Raji (cell line): Measurements from ENCODE around the gene FANCM.

Experiments
- POLR2A ChIP-seq: IDR thresholded peaks from 2 replicates; pipeline ENCODE4 v1.6.1; 2011; ENCODE audit warnings: low read depth, low read length, control low read depth; ENCODE audit not compliant: insufficient read depth

The FANCM gene

GRCh38 chr14:45128963-45129629 lies 6.6 kb upstream of the FANCM start:
- TF ChIP-seq POLR2A = no peak

DNA sequence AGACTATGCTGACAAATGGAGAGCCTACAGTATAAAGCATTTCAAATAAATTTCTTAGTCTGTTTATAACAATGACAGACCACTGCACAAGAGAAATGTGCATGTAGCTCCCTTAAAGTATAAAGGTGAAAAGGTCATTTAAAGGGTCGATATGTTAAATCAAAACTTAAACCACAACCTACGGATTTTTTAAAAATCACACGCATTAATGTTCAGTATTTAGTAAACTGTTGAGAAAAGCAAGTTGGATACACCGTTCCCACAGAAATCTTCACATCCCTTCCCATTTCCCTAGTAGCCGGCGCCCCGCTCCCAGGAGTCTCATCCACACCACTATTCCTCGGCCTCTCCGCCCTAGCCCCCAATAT lies 2.1 kb upstream of the FANCM start:
- TF ChIP-seq POLR2A = no peak

- peak; percentile 90 for TF ChIP-seq POLR2A
Measured at GRCh38 chr14:45134051-45134958, 1.4 kb upstream of the FANCM start, which contains the start of gene FKBP3. TSS of gene FKBP3 (minus strand) at chr14:45134481. CDS start at chr14:45134456, 25 bp downstream.

DNA sequence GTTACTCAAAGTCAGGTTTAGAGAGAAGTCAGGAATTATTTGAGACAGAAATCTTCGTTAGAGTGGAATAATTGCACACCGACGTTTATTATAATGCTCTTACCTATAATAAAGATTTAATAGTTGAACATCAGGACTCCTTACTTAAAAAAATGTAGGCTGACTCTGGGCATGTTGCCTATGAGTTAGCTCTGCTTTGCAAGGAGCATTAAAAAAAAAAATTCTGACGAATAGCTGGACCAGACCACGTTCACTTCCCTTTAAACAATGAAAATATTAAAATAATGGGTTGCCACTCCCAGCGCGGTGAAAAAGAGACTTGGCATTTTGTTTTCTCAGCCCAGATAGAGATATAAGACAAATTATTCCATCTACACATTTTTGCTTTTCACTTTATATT lies 574 bp upstream of the FANCM start:
- no peak for TF ChIP-seq POLR2A

DNA sequence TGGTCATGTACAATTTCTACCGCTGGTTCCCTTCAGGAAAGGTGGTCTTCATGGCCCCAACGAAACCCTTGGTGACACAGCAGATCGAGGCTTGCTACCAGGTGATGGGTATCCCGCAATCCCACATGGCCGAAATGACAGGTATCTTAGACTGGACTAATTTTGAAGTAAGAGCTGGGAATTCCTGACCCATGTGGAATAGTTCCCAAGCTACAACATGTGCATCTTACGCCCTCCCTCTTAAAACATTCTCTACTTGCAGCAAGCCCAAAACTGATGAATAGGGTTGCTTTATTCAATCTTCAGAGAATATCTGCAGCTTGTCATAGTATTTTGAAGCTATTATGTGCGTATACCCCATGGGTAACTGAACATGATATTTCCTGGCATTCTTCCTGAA lies 669 bp downstream of the FANCM start:
- no peak for TF ChIP-seq POLR2A

DNA sequence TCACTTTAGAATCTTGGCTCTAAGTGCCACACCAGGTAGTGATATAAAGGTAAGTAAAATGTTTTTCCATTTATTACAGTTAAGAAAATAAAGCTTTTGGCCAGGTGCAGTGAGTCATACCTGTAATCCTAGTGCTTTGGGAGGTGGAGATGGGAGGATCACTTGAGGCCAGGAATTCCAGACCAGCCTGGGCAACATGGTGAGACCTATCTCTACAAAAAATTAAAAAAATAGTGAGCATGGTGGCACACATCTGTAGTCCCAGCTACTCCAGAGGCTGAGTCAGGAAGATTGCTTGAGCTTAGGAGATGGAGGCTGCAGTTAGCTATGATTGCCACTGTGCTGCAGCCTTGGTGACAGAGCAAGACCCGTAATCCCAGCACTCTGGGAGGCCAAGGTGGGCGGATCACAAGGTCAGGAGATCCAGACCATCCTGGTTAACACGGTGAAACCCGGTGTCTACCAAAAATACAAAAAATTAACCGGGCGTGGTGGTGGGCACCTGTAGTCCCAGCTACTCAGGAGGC lies 5.0 kb downstream of the FANCM start:
- TF ChIP-seq POLR2A = no peak

DNA sequence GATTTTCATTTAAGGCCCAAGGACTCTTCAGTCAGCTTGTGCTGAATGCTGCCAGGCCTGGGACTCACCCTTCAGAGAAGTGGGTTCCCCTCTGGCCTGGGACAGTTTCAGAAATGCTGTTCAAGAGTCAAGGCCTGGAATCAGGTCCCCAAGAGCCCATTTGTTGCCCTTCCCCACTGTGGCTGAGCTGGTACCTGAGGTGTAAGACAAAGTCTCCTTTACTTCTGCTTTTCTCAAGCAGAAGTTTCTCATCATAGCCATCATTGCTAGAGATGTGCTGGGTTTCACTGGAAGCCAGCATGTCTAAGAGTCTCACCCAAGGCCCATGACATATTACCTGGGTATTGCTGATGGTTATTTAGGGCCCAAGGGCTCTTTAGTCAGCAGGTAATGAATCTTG lies 8.9 kb downstream of the FANCM start:
- no peak for TF ChIP-seq POLR2A

DNA sequence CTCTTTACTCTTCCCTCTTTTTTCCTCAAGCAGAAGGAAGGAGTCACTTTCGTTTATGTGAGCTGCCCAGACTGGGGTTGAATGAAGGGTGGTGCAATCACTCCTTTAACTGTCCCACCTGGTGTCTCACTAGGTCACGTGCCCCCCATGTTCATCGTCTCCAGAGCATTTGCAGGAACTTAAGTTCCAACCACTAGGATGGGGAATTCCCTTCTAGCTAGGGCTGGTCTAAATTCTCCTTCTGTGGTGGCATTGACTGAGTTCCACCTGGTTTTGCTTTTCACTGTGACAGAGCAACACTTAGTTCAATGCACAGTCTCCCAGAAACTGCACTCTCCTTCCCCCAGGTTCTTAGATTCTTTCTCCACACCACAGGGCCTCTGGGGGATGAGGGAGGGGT lies 9.5 kb downstream of the FANCM start:
- no peak for TF ChIP-seq POLR2A

DNA sequence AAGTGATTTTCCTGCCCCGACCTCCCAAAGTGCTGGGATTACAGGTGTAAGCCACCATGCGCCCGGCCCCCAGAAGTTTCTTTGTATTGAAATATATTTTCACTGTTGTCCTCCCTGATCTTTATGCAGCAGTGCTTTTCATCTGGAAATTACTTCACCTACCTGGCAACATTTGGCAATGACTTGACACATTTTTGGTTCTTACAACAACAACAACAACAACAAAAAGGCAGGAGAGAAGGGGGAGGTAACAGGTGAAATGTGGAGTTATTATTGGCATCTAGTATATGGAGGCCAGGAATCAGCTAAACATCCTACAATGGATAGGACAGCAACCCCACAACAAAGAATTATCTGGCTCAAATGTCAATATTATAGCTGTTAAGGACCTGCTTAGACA lies 13.9 kb downstream of the FANCM start:
- TF ChIP-seq POLR2A = no peak

GRCh38 chr14:45150386-45150890 lies 14.7 kb downstream of the FANCM start:
- no peak for TF ChIP-seq POLR2A

GRCh38 chr14:45156067-45156466 lies 20.3 kb downstream of the FANCM start:
- no peak for TF ChIP-seq POLR2A

DNA sequence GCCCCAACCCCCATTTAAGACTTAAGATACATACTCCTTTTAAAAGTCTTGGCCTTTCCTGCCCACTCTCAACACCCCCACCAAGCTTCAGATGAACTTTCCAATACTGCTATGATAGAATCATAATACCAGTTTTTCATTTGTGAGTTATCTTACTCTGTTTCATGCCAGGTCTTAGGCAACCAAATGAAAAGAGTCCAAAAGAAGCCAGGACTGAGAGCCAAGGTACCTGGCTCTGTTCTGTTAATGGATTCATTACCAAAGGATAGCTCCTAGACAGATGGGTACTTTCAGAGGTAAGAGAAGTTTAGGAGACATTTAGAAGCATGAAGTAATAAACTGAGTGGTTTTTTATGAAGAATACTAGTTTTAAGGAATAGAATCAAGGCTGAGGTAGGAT lies 34.2 kb downstream of the FANCM start:
- TF ChIP-seq POLR2A = no peak

DNA sequence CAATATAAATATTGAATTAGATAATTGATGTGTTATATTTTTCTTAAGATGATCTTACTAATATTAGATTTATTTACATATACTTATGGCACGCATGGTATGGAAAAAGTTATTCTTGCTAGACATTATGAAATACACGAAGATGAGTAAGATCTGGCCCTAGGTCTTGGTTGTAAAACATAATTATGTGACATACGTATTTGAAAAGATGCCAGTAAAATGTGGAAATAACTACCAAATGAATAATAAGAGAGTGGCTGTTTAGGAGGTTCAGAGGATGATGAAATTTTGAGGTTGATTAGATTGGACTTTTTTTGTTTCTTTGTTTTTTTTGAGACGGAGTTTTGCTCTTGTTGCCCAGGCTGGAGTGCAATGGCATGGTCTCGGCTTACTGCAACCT lies 41.3 kb downstream of the FANCM start:
- no peak for TF ChIP-seq POLR2A

DNA sequence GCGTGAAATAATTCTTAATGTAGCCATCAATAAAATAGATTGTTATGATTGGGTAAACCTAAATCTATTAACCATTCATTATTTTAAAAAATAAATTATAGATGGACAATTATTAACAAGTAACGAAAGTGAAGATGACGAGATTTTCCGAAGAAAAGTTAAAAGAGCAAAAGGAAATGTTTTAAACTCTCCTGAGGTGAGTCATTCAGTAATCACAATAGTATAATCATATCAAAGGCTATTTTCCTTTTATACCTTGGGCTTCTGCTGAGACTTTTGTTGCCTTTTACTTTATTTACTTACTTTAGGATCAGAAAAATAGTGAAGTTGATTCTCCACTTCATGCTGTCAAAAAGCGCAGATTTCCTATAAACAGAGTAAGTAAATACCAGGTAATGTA lies 45.6 kb downstream of the FANCM start:
- no peak for TF ChIP-seq POLR2A

DNA sequence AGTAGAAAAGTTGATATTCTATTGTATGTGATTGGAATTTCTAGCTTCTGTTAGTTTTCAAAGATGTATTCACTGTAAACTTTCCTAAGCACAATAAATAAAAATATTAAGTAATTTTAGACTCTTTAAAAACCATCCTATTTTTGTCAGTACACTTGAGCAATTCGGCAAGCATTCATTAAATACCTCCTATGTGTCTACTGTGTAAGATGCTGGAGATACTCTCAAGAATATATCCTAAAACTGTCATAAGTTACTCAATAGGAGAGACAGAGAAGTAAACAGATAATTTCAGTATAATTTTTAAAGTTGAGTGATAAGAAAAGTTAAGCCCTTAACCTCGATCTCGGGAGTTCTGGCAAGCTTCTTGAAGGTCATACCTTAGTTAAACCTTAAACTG lies 46.1 kb downstream of the FANCM start:
- TF ChIP-seq POLR2A = no peak
